ENCODE results near the gene ELF4.

Gene ELF4

DNA sequence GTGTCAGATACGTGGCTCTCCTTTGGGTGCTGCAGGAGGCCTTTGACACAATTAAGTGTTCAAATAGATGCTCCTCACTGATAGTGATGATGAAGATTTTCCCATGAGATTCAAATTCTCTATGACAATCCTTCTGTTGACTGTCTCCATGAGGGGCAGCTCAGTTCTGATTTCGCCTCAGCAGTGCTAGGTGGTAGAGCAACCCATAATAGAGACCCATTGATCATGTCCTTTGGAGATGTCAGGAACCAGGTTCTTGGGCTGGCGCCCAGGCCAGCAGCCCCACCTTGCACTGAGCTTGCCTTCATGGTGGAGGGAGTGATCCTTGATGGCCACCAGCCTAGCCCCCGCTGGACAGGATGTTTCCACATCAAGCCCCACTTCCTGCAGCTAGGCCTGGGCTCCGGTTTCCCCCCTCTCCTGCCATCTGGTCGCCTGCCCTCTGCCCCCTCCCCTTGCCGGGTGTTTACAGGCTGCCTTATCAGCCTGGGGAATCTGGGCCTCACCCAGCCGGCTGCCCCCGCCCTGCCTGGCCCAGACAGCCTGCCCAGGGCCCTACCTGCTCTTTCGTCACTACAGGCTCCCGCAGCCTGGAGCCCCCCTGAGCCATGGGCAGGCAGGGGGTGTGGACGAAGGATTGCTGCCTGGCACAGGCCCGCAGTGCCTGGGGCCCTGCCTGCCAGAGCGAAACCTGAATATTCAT is 12.6 kb downstream of the ELF4 start:
- Histone ChIP-seq H3K27ac (ENCODE audit: poor library complexity, severe bottlenecking) (peak overlapping the region; percentile 39), H3K27me3 (ENCODE audit: insufficient read depth, poor library complexity, severe bottlenecking) (no peaks in the 10 kb centered on the region), H3K4me3 (ENCODE audit: severe bottlenecking) (no peak overlapping the region), H3K4me1 (ENCODE audit: insufficient read depth, poor library complexity, severe bottlenecking) (peaks cover 8% of the 10 kb centered on the region), H3K9me3 (ENCODE audit: severe bottlenecking) (no peaks in the 10 kb centered on the region), H3K36me3 (ENCODE audit: low read depth) (no peaks in the 10 kb centered on the region)
- TF ChIP-seq, protein P1, sequence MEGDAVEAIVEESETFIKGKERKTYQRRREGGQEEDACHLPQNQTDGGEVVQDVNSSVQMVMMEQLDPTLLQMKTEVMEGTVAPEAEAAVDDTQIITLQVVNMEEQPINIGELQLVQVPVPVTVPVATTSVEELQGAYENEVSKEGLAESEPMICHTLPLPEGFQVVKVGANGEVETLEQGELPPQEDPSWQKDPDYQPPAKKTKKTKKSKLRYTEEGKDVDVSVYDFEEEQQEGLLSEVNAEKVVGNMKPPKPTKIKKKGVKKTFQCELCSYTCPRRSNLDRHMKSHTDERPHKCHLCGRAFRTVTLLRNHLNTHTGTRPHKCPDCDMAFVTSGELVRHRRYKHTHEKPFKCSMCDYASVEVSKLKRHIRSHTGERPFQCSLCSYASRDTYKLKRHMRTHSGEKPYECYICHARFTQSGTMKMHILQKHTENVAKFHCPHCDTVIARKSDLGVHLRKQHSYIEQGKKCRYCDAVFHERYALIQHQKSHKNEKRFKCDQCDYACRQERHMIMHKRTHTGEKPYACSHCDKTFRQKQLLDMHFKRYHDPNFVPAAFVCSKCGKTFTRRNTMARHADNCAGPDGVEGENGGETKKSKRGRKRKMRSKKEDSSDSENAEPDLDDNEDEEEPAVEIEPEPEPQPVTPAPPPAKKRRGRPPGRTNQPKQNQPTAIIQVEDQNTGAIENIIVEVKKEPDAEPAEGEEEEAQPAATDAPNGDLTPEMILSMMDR (IDR thresholded peaks at IDR 0.05; ENCODE audit: poor library complexity, severe bottlenecking) = no peak
- peak; percentile 76 for ATAC-seq (ENCODE audit: low read depth)
- no peak for DNase-seq (ENCODE audit: low spot score)

DNA sequence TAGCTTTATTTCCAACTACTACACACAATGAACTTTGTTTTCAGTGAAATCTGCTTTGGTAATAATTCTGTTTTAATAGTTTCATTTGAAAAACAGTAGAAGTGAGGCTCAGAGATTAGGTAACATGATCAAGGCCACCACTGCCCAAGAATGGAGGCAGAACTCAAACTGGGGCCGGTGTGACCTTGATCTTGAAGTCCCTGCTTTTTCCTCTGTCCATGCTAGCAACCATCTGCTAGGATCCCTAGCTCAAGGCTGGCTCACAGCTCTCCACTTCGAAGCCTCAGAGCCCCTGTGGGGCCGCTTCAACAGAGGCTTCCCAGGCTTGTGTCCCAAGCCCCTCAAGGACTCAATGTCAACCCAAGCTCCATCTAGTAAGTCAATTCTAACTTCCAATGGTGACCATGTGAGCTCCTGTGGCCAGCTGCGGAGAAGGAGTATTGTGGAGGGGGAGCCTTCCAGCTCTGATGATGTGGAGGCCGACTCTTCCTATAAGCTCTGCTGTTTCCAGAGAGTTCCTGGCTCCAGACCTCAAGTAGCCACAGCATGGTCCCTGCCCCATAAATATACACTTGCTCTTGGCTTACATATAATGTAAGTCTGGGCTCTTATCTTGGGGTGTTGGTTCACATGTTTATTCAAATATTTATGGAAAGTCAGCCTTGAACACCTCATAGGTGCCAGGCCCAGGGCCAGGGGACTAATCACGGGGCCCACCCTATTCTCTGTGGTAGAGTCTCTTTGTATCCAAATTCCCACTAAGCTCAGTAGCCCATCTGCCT is 14.9 kb downstream of the ELF4 start:
- TF ChIP-seq, protein P1 (IDR thresholded peaks at IDR 0.05; ENCODE audit: poor library complexity, severe bottlenecking) = no peak
- Histone ChIP-seq H3K4me1 (ENCODE audit: insufficient read depth, poor library complexity, severe bottlenecking) (peaks cover 8% of the 10 kb centered on the region), H3K36me3 (ENCODE audit: low read depth) (no peaks in the 10 kb centered on the region), H3K9me3 (ENCODE audit: severe bottlenecking) (no peaks in the 10 kb centered on the region), H3K27me3 (ENCODE audit: insufficient read depth, poor library complexity, severe bottlenecking) (no peaks in the 10 kb centered on the region), H3K4me3 (ENCODE audit: severe bottlenecking) (no peak overlapping the region), H3K27ac (ENCODE audit: poor library complexity, severe bottlenecking) (no peak overlapping the region)
- no peak for DNase-seq (ENCODE audit: low spot score)
- ATAC-seq (ENCODE audit: low read depth) = no peak

DNA sequence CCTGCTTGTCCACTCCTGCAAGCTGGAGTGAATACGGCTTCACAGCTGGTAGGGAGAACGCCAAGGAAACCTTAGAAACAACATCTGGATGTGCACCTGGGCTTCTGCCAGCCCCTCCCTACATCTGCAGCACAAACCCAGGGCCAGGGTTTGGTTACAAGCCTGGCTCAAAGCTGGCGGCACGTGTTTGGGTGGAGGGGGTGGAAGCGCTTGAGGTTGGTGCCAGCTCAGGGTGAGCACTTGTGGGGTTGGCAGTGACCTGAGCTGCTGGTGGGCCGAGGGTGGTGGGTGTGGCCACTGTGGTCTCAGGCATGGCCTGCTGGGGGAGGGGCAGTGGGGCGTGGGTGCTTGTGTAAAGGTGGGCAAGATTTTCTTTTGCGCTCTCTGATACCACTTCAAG is 15.6 kb downstream of the ELF4 start:
- TF ChIP-seq, protein P1 (IDR thresholded peaks at IDR 0.05; ENCODE audit: poor library complexity, severe bottlenecking) = no peak
- H3K9me3 ChIP-seq (ENCODE audit: severe bottlenecking) = no peaks in the 10 kb centered on the region
- DNase-seq (ENCODE audit: low spot score) = no peak
- H3K27me3 ChIP-seq (ENCODE audit: insufficient read depth, poor library complexity, severe bottlenecking) = no peaks in the 10 kb centered on the region
- no peaks in the 10 kb centered on the region for H3K36me3 ChIP-seq (ENCODE audit: low read depth)
- H3K27ac ChIP-seq (ENCODE audit: poor library complexity, severe bottlenecking) = no peak overlapping the region
- H3K4me3 ChIP-seq (ENCODE audit: severe bottlenecking) = no peak overlapping the region
- ATAC-seq (ENCODE audit: low read depth) = no peak
- H3K4me1 ChIP-seq (ENCODE audit: insufficient read depth, poor library complexity, severe bottlenecking) = peaks cover 8% of the 10 kb centered on the region

DNA sequence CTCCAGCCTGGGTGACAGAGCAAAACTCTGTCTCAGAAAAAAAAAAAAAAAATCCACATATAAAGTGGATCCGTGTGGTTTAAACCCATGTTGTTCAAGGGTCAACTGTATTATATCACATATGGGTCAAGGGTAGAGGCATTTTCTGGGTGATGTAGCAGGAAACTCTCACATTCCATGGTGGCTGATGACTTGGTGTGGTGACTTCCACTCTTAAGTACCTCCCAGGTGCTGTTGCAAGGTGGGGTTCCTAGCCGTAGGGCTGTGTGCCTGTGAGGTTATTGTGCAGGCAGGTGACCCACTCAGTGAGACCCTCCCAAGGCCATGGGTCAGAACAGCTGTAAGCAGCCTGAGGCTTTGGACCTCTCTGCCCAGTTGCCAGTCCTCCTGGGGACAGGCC is 17.0 kb downstream of the ELF4 start:
- TF ChIP-seq, protein P1 (IDR thresholded peaks at IDR 0.05; ENCODE audit: poor library complexity, severe bottlenecking) = no peak
- Histone ChIP-seq H3K27me3 (ENCODE audit: insufficient read depth, poor library complexity, severe bottlenecking) (no peaks in the 10 kb centered on the region), H3K36me3 (ENCODE audit: low read depth) (no peaks in the 10 kb centered on the region), H3K4me3 (ENCODE audit: severe bottlenecking) (no peak overlapping the region), H3K4me1 (ENCODE audit: insufficient read depth, poor library complexity, severe bottlenecking) (peaks cover 1% of the 10 kb centered on the region), H3K9me3 (ENCODE audit: severe bottlenecking) (no peaks in the 10 kb centered on the region), H3K27ac (ENCODE audit: poor library complexity, severe bottlenecking) (no peak overlapping the region)
- ATAC-seq (ENCODE audit: low read depth) (no peak), DNase-seq (ENCODE audit: low spot score) (no peak)

Data from RWPE2 (cell line).